KOPT-K1 (cell line): ENCODE data around the gene KCTD14.
"Not testable (repeated sequence)": the region's sequence is repeated elsewhere in the genome, so short reads cannot be mapped to it uniquely, and the experiment has no call there.

Experiments
- H3K27ac ChIP-seq: fragments of 200-600 bp; sonication (generic); 2 replicates; pipeline ENCODE4 v1.5.1; 2016; ENCODE audit warnings: antibody characterized with exemption, mild to moderate bottlenecking, low read depth, low read length; ENCODE audit not compliant: poor library complexity, severe bottlenecking
- H3K36me3 ChIP-seq: fragments of 200-600 bp; sonication (generic); 2 replicates; pipeline ENCODE4 v1.5.1; 2017; ENCODE audit warnings: antibody characterized with exemption, mild to moderate bottlenecking, low read length, moderate library complexity; ENCODE audit not compliant: insufficient read depth
- H3K9me3 ChIP-seq: fragments of 200-600 bp; sonication (generic); 2 replicates; pipeline ENCODE4 v1.5.1; 2017; ENCODE audit warnings: antibody characterized with exemption, low read length, mild to moderate bottlenecking; ENCODE audit not compliant: insufficient read depth, poor library complexity, severe bottlenecking

Gene KCTD14

GRCh38 chr11:78022397-78023396 lies at the start of gene KCTD14:
Gene KCTD14, minus strand, starts transcription at chr11:78023276. Its CDS starts 27 bp downstream, at chr11:78023249.
- Histone ChIP-seq H3K9me3 (no peaks in the 10 kb centered on the region), H3K36me3 (no peaks in the 10 kb centered on the region), H3K27ac (no peak within 1 kb of the TSS)

GRCh38 chr11:78072455-78072854 lies 49.4 kb upstream of the KCTD14 start:
- Histone ChIP-seq H3K36me3 (peaks cover 76% of the 10 kb centered on the region), H3K27ac (no peak overlapping the region), H3K9me3 (no peaks in the 10 kb centered on the region)

GRCh38 chr11:78071717-78072116 lies 48.6 kb upstream of the KCTD14 start:
- Histone ChIP-seq H3K36me3 (peaks cover 76% of the 10 kb centered on the region), H3K9me3 (no peaks in the 10 kb centered on the region), H3K27ac (no peak overlapping the region)

- Histone ChIP-seq H3K36me3 (peaks cover 68% of the 10 kb centered on the region), H3K27ac (no peak overlapping the region), H3K9me3 (no peaks in the 10 kb centered on the region)
Measured at GRCh38 chr11:78070621-78071020, 47.5 kb upstream of the KCTD14 start.

GRCh38 chr11:78069465-78069864 lies 46.4 kb upstream of the KCTD14 start:
- Histone ChIP-seq H3K9me3 (no peaks in the 10 kb centered on the region), H3K36me3 (peaks cover 60% of the 10 kb centered on the region), H3K27ac (no peak overlapping the region)

GRCh38 chr11:78067704-78068103 lies 44.6 kb upstream of the KCTD14 start:
- Histone ChIP-seq H3K9me3 (no peaks in the 10 kb centered on the region), H3K27ac (no peak overlapping the region), H3K36me3 (peaks cover 54% of the 10 kb centered on the region)

GRCh38 chr11:78066471-78066870 lies 43.4 kb upstream of the KCTD14 start:
- no peaks in the 10 kb centered on the region for H3K9me3 ChIP-seq
- no peak overlapping the region for H3K27ac ChIP-seq
- peaks cover 43% of the 10 kb centered on the region for H3K36me3 ChIP-seq

GRCh38 chr11:78065203-78065602 lies 42.1 kb upstream of the KCTD14 start:
- Histone ChIP-seq H3K36me3 (peaks cover 30% of the 10 kb centered on the region), H3K9me3 (no peaks in the 10 kb centered on the region), H3K27ac (no peak overlapping the region)

GRCh38 chr11:78063440-78064181 lies 40.5 kb upstream of the KCTD14 start, which contains the start of gene THRSP:
Gene THRSP, plus strand, starts transcription at chr11:78063861. Its CDS starts 21 bp downstream, at chr11:78063882.
- H3K36me3 ChIP-seq, result peaks cover 15% of the 10 kb centered on the region
- no peaks in the 10 kb centered on the region for H3K9me3 ChIP-seq
- H3K27ac ChIP-seq, result no peak within 1 kb of the TSS

- Histone ChIP-seq H3K36me3 (peaks cover 6% of the 10 kb centered on the region; the same call in 1 of the 2 replicates), H3K27ac (no peak overlapping the region), H3K9me3 (no peaks in the 10 kb centered on the region)
Measured at GRCh38 chr11:78062671-78063070, 39.6 kb upstream of the KCTD14 start.

GRCh38 chr11:78061921-78062311 lies 38.8 kb upstream of the KCTD14 start:
- H3K27ac ChIP-seq, result no peak overlapping the region
- H3K36me3 ChIP-seq, result no peaks in the 10 kb centered on the region

GRCh38 chr11:78061088-78061920 lies 38.2 kb upstream of the KCTD14 start:
- Histone ChIP-seq H3K27ac (no peak overlapping the region), H3K36me3 (no peaks in the 10 kb centered on the region), H3K9me3 (no peaks in the 10 kb centered on the region)

More at GRCh38 chr11:78061921-78062311, 38.8 kb upstream of the KCTD14 start:
- H3K9me3 ChIP-seq, result no peaks in the 10 kb centered on the region

GRCh38 chr11:78060533-78060932 lies 37.5 kb upstream of the KCTD14 start:
- Histone ChIP-seq H3K9me3 (no peaks in the 10 kb centered on the region), H3K27ac (no peak overlapping the region), H3K36me3 (no peaks in the 10 kb centered on the region)

- not testable (repeated sequence) for H3K27ac ChIP-seq, H3K36me3 ChIP-seq, H3K9me3 ChIP-seq
Measured at GRCh38 chr11:78059749-78060328, 36.8 kb upstream of the KCTD14 start.
